OCI-LY1 (cell line): ENCODE measurements around the gene NOL6.
"Not testable (repeated sequence)": the region's sequence is repeated elsewhere in the genome, so short reads cannot be mapped to it uniquely, and the experiment has no call there.

ENCODE experiments used
- CTCF ChIP-seq: fragments of 200-600 bp; sonication (generic), shearing (Covaris generic); IDR thresholded peaks from 2 replicates; pipeline ENCODE4 v1.5.1; 2017; ENCODE audit warnings: mild to moderate bottlenecking, antibody characterized with exemption, low read length, moderate library complexity, mixed read lengths
- EZH2 ChIP-seq: fragments of 200-600 bp; sonication (generic), shearing (Covaris generic); IDR thresholded peaks from 2 replicates; pipeline ENCODE4 v1.8.0; 2017; ENCODE audit warnings: borderline replicate concordance, mixed run types, mild to moderate bottlenecking, antibody characterized with exemption, low read length, moderate library complexity, mixed read lengths

GRCh38 chr9:33512535-33512934, 38.8 kb upstream of the NOL6 start:
- not testable (repeated sequence) for TF ChIP-seq CTCF, EZH2
